ENCODE results near the gene CD48.

CD48 gene

DNA sequence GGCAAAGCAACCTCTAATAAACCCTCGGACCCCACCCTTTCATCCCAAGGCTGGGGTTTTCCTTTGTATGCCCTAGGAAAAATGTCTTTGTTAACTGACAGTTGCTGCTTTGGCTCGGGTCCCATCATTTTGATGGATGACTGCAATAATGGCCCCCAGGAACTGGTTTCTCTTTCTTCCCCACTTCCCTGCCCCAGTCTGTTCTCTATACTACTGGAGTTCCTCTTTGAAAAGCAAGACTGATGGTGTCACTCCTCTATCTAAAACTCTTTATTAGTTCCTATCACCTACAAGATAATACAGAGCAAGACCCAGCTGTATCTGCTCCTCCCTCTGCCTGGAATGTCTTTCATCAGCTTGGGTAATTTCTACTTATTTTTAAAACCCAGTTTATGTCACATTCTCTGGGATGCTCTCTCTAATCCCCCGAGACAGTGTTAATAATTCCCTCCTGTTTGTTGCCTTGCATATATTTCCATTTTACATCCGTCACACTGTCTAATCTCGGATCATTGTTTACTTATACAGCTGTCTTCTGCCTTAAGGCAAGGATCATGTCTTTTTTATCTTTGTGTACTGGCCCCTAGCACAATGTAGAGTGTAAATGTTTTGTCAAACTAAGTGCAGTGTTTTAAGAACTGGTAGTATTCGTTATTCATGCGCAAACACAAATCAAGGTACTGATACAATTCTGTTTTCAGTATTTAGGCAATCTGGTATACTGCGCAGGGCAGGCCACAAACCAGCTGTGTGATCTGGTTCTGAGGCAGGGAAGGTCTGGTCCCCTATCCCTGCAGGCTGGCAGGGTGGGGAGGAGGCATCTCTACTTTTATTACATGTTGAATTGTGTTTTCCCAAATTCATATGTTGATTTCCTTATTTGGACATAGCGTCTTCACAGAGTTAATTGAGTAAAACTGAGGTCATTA, 80.8 kb downstream of the CD48 start:
- no peak for DNase-seq

DNA sequence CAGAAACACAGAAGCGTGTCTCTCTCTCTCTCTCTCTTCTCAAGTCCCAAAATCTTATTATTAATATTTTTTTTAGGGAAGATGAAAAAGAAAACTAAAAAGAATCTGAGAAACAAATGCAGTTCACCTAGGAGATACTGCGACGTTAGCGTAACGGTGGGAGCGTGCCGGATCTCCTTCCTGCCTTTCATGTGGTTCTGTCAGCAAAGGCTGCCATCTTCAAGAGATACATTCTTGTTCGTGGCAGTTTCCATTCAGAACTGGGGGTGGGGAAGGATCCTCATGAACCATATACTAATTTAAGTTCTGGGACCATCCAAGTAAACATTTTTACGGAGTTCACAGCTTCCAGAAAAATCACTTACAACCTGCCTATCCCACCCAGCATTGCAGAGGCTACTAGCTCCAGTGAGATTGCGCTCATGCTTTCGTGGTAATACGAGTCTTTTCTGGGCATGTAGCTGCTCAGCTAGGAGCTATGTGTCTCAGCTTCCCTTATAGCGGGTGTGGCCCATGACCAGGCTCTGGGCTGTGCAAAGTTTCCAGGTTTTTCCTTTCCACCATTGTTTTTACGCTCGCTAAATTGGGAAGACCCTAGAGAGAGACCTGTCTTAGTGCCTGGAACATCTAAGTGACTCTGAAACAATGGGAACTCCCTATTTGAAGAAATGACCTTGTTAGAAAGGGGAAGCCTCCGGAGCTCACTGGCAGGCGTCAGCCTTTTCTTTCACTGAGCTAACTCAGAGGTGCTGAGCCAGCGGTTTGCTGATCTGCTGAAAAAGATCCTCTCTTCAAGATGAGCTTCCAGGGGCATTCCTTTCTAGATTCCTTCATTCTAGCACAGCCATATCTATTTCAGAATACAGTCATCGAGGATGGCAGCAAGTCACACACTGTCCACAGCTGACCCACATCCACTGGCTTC, 82.1 kb downstream of the CD48 start:
- DNase-seq: no peak

DNA sequence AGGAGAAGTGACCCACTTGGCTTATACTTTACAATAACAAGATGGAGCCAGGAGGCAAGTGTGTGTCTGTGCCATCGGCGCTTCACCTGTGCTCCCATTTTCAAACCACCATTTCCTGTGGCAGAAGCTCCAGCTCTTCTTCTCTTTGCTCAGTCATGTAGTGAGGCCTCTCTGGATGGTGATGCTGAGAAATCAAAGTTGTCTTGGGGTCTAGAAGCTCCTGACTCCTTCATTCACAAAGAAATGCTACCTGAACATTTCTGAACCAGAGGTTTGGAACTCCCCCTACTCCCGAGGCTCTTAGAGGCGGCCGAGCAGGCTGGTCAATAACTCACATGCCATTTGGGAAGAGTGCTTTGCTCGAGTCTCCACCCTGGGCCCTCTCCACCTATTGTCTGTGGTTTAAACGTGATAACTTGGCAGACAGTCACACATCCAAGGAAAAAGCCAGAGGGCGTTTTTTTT, 82.8 kb downstream of the CD48 start:
- no peak for DNase-seq
